HG02759 (cell line): ENCODE data around the gene STEAP1.
"Not testable (repeated sequence)": the region's sequence is repeated elsewhere in the genome, so short reads cannot be mapped to it uniquely, and the experiment has no call there.

ENCODE experiments used
- ATAC-seq: cut with Tn5 transposase; IDR thresholded peaks from one replicate; pipeline ENCODE4 v1.9.1; 2021; ENCODE audit warnings: mild to moderate bottlenecking, moderate library complexity; ENCODE audit not compliant: unreplicated experiment

Gene STEAP1

GRCh38 chr7:90173127-90173844, 19.0 kb downstream of the STEAP1 start:
- peak; percentile 90 for ATAC-seq

DNA sequence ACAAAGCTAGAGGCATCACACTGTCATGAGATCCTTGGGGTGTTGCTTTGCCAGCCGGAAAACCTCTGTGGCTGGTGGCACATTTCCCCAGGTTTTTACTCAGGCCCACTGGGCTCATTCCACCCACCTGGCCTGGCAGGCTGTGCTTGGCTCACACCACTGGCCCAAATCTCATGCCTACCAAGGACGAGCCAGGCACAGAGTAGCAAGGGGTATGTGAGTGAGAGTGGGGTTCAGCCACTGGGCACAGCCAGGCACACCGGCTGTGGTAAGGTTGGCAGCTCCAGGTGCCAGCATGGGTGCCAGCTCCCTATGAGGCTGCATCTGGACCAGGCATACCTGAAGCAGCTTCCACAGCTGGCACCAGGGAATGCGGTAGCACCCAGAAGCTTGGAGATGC, 21.4 kb downstream of the STEAP1 start:
- ATAC-seq = no peak

- ATAC-seq = no peak
Measured at GRCh38 chr7:90176195-90176594, 21.9 kb downstream of the STEAP1 start.

DNA sequence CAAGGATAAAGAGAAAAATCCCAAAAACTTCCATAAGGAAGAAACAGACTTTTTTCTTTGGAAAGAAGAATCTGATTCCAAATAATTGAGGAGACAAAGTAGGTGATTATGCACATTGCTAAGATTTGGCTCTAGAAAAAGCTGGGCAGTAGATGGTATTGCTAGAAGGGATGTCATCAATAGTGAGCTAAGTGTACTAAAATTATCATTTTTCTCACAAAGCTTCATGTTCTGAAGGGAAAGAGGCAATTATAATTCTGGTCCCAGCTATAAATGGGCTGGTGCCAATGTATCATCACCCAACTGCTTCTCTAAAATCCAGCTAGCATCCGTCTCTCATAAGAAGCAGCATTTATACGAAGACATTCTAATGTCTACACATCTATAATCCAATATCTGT, 23.9 kb downstream of the STEAP1 start:
- ATAC-seq = no peak

- ATAC-seq = peak; percentile 95
Measured at GRCh38 chr7:90178679-90179278, 24.5 kb downstream of the STEAP1 start.

- ATAC-seq = no peak
Measured at GRCh38 chr7:90180011-90180585, 25.8 kb downstream of the STEAP1 start.

- no peak for ATAC-seq
Measured at GRCh38 chr7:90180649-90181048, 26.4 kb downstream of the STEAP1 start.

DNA sequence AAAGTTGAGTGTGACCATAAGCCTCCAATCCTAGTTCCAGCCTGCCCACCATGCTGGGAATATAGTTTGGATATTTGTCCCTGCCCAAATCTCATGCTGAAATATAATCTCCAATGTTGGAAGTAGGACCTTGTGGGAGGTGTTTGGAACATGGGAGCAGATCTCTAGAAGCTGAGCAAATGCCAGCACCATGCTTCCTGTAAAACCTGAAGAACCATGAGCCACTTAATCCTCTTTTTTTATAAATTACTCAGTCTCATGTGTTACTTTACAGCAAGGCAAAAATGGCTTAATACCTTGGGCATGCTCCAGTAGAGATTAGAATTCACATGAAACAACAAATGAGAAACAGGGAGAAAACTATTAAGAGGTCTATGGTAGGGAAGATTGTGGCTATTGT, 27.2 kb downstream of the STEAP1 start:
- no peak for ATAC-seq

DNA sequence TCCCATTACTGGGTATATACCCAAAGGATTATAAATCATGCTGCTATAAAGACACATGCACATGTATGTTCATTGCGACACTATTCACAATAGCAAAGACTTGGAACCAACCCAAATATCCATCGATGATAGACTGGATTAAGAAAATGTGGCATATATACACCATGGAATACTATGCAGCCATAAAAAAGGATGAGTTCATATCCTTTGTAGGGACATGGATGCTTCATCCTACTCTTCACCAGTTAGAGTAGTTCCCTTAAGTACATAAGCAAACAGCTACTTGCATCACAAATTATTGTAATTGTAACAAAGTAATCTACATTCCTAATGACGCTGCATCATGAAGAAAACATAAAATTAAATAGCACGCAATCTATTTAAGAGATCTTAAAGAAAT, 32.0 kb downstream of the STEAP1 start:
- ATAC-seq = not testable (repeated sequence)

DNA sequence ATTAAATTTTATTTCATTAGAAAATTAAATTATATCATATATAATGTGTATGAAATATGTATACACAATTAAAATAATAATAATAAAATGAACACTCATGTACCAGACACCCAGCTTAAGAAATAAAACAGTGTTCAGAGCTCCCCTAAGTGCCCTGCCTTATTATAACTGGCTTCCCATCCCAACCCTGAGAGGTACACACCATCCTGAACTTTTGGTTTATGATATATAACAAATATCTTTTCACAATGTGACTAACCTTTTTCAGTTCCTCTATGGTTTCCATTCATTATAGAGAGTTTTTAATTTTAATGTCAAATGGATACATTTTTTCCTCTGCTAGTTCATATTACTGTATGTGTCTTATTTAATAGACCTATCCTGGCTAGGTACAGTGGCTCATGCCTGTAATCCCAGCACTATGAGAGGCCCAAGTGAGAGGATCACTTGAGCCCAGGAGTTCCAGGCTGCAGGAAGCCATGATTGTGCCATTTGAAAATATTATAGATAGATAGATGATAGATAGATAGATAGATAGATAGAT, 33.3 kb downstream of the STEAP1 start:
- ATAC-seq = no peak

GRCh38 chr7:90188281-90188680, 34.0 kb downstream of the STEAP1 start:
- peak; percentile 99 for ATAC-seq

GRCh38 chr7:90190995-90191394, 36.7 kb downstream of the STEAP1 start:
- ATAC-seq = no peak

GRCh38 chr7:90191648-90192047, 37.4 kb downstream of the STEAP1 start:
- ATAC-seq = no peak

GRCh38 chr7:90192876-90193750, 38.8 kb downstream of the STEAP1 start:
- no peak for ATAC-seq

DNA sequence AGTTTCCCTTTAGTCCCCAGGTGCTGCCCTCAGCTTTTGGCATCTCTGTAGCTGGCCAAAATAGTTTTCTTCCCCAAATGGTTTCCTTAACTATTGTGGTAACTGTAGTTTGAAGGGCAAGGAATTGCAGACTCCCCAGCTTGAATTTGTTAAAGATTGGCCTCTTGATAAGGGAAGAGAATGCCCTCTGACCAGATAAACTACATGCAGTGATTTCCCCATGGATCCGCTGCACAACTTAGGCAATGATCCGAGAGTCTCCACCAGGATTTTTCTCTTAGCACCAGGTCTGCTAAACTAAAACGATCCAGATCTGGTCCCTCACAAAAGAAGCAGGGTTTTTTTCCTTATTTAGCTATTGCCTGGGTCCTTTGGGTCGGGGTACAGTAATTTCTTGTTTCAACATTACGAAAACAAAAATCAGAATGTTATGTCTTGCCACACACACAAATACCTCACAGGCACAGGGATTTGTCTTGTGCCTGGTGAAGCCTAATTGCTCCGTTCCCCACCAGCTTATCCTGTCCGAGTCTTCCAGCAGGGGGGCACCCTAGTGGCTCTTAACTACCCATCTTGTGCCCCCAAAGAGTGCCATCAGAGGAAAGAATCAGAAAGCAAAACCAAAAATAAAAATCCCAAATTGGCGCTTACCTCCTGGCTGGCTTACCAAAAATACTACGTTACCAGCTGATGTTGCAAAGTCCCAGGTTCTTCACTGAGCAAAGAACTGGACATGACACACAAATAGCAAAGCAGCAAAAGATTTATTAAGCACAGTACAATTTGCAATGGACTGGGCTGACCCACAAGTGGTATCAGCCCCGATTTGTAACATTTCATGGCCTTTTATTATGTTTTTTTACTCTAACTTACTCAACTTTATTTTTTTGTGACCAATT, 40.9 kb downstream of the STEAP1 start:
- ATAC-seq = no peak

- ATAC-seq = no peak
Measured at GRCh38 chr7:90201500-90202195, 47.4 kb downstream of the STEAP1 start.

DNA sequence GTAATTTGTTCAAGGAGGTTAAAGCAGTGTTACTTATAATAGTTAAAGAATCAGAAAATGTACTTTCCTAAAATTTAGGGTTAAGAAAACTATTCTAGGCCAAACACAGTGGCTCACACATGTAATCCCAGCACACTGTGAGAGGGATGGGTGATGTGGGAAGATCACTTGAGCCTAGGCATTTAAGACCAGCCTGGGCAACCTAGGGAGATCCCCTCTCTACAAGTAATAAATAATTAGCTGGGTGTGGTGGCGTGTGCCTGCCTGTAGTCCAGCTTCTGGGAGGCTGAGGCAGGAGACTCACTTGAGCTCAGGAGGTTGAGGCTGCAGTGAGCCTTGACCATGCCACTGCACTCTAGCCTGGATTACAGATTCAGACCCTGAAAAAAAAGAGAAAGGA, 53.7 kb downstream of the STEAP1 start:
- no peak for ATAC-seq

DNA sequence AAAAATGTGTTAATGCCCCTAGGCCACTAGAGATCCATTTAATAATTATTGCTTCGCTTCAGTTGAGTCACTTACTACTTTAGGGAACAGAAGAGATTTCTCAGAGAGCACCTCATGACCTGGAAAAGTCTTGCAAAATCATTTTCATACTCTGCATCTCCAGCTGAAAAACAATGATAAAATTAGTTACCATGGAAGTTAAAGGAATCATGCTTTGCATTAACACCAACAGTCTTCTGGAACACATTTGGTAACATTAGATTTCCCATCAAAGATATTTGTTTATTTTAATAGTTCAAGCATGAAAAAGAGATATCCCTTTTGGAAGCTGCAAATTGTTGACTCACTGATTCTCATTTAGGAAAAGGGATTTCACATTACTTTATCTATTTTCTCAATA, 55.5 kb downstream of the STEAP1 start:
- ATAC-seq = no peak

DNA sequence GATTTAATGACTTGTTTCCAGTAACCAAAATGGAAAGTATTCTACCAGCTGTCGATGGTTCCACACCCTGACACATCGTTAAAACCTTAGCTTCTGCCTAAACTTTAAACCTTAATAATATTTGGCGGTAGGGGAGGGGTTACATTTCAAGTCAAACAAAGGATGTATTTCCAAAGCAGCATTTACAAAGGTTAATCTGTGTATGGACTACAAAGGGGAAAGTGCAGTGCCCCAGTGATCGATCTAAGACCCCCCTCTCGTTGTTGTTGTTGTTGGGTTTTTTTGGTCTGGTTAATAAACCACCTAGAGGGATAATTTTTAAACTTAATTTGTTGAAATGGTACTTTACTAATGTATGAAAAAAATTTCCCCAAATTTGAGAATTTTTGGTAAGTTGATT, 56.2 kb downstream of the STEAP1 start:
- no peak for ATAC-seq

GRCh38 chr7:90210981-90211380, 56.7 kb downstream of the STEAP1 start:
- peak; percentile 16 for ATAC-seq
